Activated CD4-positive, alpha-beta T cell treated with anti-CD3 and anti-CD28 coated beads, Interleukin-2, amount 50 U/mL, for 16 hours (primary cell): Measurements from ENCODE around the gene IGF2BP2.

Experiments used
- DNase-seq: peaks from one replicate; pipeline ENCODE4 v3.0.0-alpha.2; 2020

IGF2BP2 gene

DNA sequence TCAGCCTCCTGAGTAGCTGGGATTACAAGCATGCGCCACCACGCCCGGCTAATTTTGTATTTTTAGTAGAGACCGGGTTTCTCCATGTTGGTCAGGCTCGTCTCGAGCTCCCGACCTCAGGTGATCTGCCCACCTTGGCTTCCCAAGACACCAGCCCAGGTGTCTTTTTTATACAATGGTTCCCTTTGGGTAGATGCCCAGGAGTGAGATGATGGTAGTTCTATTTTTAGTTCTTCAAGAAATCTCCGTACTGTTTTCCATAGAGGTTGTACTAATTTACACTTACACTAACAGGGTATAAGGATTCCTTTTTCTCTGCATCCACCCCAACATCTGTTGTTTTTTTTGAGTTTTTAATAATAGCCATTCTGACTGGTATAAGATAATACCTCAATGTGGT, 94.3 kb downstream of the IGF2BP2 start:
- no peak for DNase-seq

DNA sequence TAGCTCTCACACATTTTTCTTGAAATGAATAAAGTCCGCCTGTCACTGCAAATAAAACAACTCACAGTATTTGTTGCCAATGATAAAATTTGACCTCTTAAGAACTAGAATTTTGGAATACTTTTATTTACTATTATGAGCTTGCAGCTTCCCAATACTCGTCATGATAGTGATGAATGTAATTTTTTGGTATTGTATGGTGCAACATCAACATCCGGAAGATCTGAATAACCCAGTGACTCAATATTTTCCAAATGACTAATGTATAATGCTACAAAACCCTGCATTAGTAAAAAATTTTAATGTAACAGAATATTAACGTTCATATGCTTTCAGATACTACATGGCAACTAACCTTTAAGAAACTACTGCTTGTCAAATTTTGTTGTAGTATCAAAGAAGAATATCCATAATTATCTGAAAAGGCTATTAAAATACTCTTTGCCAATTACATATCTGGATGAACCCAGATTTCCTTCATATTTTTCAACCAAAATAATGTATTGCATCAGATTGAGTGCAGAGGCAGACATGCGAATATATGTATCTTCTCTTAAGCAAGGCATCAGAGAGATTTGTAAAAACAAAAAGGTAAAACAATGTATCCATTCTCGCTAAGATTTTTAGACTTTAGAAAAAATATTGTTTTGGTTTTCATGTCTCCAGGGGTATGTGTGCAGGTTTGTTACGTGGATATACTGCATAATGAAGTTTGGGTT, 95.3 kb downstream of the IGF2BP2 start:
- peak; percentile 52 for DNase-seq

DNA sequence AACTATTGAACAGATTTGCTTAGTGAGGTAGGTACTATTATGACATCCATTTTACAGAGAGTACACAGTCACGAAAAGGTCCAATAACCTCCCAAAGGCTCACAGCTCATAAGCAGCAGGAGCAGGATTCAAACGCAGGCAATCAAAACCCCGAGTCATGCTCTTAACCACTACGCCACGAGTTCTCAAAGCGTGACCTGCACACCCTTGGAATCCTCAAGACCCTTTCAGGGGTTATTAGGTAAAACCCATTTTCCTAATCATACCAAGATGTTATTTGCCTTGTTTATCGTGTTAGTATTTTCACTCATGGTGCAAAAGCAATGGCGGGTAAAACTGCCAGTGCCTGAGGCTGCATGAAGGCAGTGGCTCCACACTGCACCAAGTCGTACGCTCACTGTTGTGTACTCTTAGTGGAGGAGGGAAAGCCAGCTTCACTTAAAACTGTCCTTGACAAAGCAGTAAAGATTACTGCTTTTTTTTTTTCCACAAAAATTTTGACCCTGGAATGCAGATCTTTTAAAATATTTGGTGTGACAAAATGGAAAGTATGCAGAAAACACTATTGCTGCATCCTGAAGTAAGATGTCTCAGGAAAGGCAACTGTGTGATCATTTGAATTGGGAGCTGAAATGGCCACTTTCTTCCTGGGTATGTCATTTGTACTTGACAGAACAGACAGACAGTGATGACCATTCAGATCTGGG, 96.1 kb downstream of the IGF2BP2 start:
- DNase-seq = no peak

DNA sequence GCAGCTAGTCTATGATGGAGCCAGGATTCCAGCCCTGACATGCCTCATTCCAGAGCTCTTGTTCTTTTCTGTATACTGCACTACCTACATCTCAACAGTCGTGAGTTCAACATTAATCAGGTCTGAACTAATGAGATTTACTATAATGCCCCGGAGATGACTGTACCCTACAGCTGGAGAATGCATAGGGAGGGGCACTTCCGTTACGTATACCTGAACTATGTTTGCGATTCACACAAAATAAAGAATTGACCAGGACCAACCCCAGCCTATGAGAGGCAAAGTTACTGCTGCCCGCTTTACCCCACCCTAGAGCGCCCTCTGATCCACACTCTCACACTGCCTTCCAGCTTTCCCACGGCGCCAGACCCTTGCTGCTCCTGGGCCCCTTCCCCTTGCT, 97.0 kb downstream of the IGF2BP2 start:
- no peak for DNase-seq

DNA sequence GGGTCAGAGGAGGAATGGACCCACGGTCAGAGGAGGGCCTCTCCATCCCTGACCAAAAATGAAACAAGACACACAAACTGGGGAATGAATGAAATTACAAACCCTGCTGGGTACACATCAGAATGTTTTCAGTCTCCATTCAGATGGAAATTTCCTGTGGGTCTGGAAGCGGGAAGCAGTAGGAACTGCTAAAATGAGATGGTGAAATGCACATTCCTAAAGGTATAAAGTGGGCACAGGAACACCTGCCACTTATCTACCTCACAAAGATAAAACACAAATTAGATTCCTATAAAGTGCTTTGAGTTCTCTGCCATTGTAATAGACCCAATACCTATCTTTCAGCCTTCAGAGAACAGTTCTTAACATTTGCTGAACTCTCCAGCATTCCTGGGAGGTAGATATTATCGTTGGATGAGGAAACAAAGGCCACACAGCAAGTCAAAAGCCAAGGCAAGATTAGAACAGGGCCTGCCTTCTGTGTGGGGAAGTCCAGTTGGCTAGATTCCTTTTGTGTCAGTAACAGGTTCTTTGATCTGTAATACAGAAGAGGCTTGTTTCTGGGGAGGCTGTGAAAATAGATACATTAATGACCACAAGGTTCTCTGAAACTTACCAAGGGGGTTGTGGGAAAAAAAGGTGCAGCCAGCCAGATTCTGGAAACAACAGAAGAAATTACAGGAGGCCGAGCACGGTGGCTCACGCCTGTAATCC, 98.4 kb downstream of the IGF2BP2 start:
- no peak for DNase-seq

DNA sequence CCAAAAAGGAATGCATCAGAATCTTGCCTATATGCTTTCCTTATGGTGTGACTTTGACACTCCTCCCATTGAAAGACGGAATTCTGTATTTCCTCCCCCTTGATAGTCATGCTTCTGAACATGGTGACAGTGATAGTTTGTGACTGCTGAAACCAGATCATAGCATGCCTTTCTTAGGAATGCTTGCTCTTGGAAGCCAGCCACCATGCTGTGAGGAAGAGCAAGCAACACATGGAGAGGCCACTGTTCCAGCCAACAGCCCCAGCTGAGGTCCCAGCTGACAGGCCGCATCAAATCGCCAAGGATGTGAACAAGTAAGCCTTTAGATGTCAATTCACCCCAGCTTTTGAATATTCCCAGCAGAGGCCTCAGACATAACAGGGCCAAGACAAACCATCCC, 100.1 kb downstream of the IGF2BP2 start:
- no peak for DNase-seq

DNA sequence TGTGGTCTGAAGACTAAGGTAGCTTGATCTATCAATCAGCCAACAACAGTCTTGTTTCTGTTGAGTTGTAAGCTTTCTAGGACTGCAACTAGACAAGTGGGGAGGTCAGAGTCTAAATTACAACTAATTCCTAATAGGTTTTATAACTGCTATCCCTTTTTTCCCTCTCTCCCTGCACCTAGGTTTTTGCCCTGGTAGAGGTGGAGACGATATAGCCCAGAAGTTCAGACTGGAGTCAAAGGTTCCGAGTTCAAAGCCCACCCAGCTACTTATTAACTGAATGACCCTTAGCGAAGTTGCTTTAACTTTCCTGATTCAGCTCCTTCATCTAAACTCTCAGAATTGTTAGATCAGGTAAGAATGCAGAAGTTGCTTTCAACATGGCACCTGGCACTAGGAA, 100.6 kb downstream of the IGF2BP2 start:
- DNase-seq = no peak

DNA sequence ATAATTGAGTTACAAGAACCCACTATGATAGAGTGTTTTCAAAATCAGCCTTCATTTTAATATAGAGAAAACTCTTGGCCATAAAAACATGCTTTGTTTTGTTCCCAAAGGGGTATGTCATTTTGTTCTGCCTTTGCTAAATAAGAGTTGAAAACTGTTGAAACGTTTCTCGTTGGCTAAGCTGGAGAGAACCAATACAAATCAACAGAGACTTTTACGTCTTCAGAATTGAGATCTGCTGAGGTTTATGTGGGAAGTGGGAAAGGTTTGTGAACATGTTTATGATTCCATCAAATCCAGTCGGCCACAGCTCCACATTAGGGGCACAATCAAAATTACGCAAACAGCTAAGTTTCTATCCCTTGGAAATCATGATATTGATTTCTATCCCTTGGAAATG, 102.0 kb downstream of the IGF2BP2 start:
- no peak for DNase-seq

DNA sequence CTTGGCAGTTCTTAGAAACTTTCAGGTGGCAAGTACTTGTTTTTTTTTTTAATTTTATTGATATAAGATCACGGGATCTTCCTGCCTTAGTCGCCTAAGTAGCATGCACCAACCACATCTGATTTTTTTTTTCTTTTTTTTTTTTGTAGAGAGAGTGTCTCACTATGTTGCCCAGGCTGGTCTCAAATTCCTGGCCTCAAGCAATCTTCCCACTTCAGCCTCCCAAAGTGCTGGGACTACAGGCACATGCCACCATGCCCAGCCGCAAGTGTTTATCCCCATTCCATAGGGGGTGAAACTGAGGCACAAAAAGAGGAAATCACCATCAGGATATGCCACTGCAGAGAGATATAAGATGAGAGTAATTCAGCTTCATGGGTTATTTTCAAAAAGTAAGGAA, 102.9 kb downstream of the IGF2BP2 start:
- no peak for DNase-seq

DNA sequence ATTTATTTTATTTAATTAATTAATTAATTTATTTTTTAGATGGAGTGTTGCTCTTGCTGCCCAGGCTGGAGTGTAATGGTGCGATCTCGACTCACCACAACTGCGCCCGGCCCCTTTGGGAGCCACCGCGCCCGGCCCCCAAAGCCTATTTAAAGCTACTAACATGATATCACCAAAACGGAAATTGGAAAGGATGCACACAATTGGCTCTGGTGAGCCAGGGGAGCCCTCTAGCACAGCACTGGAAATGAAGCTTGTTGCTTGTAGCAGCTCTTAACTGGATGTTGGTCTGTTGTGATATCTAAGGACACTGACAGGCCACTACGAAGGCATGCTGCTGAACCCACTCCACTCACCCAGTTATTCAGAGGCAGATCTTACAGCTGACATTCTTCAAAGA, 104.5 kb downstream of the IGF2BP2 start:
- no peak for DNase-seq

DNA sequence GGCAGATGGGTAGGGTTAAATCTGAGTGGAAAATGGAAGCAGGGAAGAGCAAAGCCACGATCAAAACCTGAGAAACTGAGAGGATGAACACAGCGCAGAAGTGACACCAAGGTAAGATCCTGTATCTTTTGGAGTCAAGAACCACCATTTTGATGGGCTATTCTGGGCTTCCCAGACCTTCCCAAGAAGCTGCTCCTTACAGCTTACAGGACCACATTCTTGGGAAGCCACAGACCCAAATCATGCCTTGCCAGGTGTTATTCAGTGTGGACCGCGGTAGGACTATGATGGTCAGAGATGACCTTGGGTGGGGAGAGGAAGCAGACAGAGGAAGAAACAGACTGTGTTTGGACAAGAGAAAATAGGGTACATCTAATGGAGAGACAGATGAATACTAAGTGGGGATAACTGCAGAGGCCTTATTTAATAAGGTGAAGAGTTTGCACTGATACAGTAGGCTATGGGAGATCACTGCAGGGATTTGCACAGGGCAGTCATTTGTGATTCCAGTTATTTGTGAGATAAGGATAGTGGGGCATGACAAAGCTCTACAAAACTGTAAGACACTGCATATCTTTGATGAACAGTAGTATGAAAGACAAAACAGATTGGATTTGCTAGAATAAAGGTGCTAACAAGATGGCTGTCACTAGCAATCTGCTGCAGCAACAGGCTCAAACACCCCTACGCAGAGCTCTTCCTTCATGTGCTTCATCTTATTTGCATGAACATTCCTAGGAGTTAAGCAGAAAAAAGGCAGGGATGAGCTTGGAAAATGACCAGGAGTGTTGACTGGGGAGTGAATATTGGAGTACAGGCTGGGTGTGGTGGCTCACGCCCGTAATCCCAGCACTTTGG, 105.9 kb downstream of the IGF2BP2 start:
- no peak for DNase-seq

DNA sequence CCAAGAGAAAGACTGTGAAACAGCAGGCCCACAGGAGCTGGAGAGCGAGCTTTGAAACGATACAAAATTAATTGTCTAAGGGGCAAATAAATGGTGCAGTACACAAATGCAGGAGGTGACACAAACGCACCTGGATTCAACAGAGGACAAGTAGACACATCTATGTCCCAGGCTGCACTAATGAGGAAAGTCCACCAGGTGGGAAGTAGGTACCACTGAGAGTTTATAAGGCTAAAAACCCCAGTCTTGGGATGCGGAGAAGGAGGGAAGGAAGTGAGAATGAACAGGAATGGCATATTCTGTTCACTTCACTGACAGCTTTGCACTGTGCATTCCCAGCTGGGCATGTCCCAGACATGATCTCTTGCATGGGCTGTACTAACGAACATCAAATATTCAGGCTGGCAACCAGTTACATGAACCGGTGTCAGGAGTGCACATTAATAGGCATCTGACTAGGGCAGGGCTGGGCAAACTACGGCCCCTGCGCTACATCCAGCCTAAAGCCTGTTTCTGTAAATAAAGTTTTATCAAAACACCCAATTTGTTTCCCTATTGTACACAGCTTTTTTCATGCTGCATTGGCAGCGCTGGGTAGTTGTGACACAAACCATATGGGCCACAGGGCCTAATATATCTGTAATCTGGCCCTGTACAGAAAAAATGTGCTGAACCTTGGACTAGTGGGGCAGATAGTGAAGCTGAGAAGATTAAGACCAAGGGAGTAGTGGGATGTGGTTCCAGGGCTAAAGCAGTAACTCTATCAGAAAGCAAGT, 107.0 kb downstream of the IGF2BP2 start:
- DNase-seq = no peak

DNA sequence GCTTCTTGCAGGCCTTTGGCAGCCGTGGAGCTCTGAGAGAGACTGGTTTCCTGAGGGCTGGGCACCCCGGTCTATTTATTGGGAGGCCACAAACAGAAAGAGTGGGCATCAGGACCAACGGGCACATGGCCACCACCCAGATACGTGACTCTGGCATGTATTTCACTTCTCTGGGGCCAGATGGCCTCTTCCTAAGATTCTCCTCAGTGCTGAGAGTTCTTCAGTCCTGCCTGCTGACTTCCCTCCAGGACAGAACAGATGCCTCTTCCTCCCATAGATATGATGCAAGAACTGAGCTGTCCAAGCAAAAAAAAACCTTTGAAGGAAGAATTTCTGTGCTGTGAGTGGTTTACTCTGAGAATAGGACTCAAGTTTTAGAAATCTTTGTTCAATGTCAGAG, 107.7 kb downstream of the IGF2BP2 start:
- no peak for DNase-seq

DNA sequence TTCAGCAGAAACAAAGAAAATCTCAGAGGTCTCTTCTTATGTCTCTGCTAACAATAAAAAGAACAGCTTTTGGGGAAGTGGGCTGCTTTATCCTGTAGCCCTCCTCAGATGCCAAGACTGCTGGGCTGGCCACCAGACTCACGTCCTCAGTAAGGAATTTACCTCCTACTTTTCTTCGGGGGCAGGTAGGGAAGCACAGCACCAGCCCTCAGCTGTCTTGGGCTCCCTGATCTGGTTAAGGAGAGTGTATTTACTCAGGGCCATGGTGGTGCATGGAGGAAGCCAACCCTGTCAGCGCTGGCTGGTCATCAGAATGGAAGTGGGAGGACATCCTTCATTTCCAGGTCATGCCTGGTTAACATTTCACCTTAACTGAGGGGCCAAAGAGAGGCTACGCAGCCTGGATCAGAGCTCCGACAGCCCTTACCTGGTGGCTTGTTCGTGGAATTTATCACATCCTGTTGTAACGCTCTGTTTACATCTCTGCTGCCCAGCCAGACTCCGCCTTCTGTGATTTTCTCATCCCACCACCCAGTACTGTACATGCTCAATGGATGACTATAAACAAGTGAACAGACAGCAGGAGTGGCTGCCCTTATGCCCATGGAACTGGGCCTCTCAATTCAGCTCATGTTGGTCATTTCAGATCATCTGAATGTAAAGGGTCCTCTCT, 108.3 kb downstream of the IGF2BP2 start:
- no peak for DNase-seq

DNA sequence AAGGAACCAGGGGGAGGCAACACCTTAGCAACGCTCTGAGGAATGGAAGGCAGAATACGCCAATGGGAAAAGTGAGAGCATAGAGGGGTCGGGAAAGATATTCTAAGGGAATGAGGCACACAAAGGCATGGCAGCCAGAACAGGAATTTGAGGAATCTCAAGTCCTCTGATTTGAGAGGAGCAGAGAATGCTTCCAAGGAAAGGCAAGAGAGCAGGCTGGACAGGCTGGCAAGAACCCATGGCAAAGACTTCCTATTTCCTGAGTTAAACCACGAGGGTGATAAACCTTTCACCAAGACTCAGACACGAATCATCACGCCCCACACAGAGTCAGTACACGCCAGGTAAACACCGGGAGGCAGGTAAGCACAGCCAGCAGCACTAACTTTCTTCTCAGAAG, 109.8 kb downstream of the IGF2BP2 start:
- DNase-seq = no peak

DNA sequence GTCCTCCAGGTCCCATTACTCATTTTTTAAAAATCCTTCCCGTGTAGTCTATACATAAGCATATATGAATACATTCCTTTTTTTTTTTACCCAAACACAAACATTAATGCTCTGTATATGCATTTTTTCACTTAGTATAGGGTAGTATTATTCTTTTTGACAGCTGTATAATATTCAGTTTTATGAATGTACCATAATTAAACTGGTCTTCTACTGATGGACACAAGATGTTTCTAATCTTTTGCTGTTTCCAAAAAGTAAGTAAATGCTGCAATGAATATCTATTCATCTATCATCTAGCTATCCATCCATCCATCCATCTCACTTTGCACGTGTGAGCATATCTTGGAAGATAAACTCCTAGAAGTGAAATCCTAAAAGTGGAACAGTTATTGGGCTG, 110.8 kb downstream of the IGF2BP2 start:
- no peak for DNase-seq

DNA sequence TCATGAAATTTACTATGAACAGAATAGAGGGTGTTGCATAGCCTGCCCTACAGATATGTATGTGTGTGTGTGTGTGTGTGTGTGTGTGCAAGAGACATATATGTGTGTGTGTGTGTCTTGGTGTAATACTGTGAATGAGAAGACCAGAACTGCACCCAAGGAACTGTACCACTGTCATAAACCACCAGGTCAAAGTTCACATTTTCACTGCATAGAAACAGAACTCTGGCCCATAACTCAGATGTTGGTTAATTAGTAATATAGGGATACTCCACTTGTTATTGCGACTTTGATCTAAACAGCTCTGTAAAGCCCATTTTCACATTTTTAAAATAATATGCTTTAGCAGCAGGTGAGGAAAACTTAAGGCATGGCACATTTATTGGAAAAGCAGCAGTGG, 111.8 kb downstream of the IGF2BP2 start:
- no peak for DNase-seq

DNA sequence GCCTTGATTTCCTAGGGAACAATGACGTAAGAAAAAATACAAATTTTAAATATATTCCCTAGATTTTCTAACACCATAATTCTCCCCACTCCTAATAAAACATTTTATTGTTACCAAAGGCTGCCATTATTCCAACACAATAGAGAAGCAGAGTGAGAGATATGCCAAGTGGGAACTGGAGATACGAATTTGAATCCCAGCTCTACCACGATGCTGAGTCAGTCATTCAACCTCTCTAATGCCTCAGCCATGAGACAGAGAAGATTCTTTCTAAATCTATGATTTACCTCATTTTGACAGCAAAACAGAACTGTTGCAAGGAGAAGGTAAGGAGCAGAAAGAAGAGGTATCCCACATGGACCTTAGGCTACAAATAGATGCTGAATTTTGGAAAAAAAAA, 112.5 kb downstream of the IGF2BP2 start:
- DNase-seq = no peak

DNA sequence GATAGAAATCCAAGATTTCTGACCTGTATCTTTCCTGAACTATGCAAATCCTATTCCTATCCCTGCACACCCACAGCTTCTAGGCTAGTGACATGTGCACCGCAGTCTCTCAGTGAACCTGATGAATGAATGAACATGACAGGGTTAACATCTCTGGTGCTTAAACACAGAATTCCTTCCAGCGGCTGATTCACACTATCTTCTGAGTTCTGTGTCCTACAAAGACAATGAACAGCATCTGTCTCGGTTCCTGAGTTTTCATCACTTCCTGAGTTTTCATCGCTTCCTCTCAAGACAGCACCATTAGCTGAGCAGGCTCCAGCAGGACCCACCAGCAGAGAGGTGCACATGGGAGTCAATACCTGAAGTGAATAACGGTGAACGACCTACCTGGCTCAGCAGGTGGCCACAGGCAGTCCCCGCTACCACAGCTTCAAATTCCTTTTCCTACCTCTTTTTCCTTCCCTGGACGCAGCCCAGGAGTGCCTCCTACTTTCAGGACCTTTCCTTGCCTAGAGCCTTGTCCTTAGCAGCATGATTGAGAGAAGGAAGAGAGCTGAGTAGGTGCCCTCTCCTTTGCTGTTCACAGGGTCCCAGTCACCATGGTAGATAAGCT, 113.5 kb downstream of the IGF2BP2 start:
- DNase-seq = no peak

DNA sequence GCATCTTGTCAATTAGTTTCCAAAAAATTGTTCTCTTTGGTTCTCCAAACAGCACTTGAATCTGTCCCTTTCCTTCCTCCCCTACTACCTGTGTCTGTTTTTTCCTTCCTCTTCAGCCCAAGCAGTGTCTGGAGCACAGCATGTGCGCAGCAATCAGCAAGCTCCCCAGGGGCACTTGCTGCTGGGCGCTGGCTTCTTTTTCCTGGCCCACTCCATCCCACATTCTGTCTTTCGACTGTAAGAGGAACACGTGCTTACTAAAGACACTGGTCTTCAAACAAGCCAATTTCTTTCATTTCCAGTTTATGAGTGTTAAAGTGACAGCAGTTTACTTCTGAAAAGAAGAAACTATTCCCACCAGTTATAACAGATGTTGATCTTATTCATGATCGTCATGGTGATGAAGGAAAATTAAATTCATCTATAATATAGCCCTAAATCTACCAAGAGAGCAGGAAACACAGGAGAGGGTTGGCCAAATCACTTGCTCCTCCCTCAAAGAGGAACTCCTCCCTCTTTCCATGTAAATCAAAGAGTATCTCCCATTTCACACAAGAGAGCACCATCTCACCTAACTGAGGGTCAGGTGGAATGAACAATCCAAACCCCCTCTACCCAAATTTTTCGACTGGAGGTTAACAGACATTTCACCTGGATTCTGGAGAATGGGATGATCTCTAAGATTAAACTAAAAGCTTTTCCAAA, 115.4 kb downstream of the IGF2BP2 start:
- DNase-seq = no peak

DNA sequence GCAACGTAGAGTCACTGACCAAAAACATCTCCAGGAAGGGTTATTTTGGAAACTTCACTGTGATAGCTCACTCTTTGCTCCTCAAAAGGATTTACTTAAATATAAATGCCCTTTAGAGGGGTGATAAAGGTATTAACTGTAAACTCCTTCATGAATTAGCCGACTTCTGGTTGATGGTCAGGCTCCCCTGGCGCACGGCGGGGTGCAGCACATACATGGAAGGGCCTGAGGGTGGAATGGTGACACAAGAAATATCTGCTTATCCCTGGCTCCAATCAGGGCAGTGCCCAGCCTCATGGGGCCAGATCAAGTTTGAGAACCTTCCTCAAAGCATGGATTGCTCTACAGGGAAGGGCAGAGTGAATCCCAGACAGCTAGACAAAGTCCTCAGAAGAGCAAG, 116.5 kb downstream of the IGF2BP2 start:
- no peak for DNase-seq
